HG03196 (cell line): ENCODE results near the gene ZNF133.
A peak's percentile ranks its signal among the peaks of the same experiment; 100 is the strongest.
"Not testable (repeated sequence)": the region's sequence is repeated elsewhere in the genome, so short reads cannot be mapped to it uniquely, and the experiment has no call there.

Experiments used
- ATAC-seq: cut with Tn5 transposase; IDR thresholded peaks from one replicate; pipeline ENCODE4 v1.9.1; 2021; ENCODE audit not compliant: unreplicated experiment

The ZNF133 gene

GRCh38 chr20:18287915-18288748, at the start of gene ZNF133:
TSS of gene ZNF133 (plus strand) at chr20:18288527. CDS start at chr20:18305687, 17,160 bp downstream.
- ATAC-seq, result peak; percentile 98

GRCh38 chr20:18240997-18241396, 47.3 kb upstream of the ZNF133 start:
- no peak for ATAC-seq

- ATAC-seq, result no peak
These were observed 44.5 kb upstream of the ZNF133 start for GRCh38 chr20:18243802-18244201.

GRCh38 chr20:18248545-18248944, 39.8 kb upstream of the ZNF133 start:
- ATAC-seq, result not testable (repeated sequence)

- no peak for ATAC-seq
These were observed 38.1 kb upstream of the ZNF133 start for GRCh38 chr20:18250217-18250616.

- ATAC-seq, result no peak
These were observed 35.5 kb upstream of the ZNF133 start for GRCh38 chr20:18252597-18253451.

GRCh38 chr20:18254615-18255014, 33.7 kb upstream of the ZNF133 start:
- no peak for ATAC-seq

- ATAC-seq, result no peak
These were observed 32.8 kb upstream of the ZNF133 start for GRCh38 chr20:18255526-18255925.

- no peak for ATAC-seq
These were observed 31.8 kb upstream of the ZNF133 start for GRCh38 chr20:18256440-18257090.

GRCh38 chr20:18258126-18258860, 30.0 kb upstream of the ZNF133 start:
- no peak for ATAC-seq

- no peak for ATAC-seq
These were observed 28.6 kb upstream of the ZNF133 start for GRCh38 chr20:18259730-18260129.

GRCh38 chr20:18263723-18264122, 24.6 kb upstream of the ZNF133 start:
- no peak for ATAC-seq

GRCh38 chr20:18265441-18265840, 22.9 kb upstream of the ZNF133 start:
- ATAC-seq, result no peak

- ATAC-seq, result no peak
These were observed 22.0 kb upstream of the ZNF133 start for GRCh38 chr20:18266282-18266681.

GRCh38 chr20:18267815-18268214, 20.5 kb upstream of the ZNF133 start:
- no peak for ATAC-seq

GRCh38 chr20:18271160-18271559, 17.2 kb upstream of the ZNF133 start:
- no peak for ATAC-seq

- ATAC-seq, result no peak
These were observed 15.9 kb upstream of the ZNF133 start for GRCh38 chr20:18272451-18272850.

- ATAC-seq, result no peak
These were observed 14.6 kb upstream of the ZNF133 start for GRCh38 chr20:18273738-18274137.

GRCh38 chr20:18275960-18276359, 12.4 kb upstream of the ZNF133 start:
- ATAC-seq, result not testable (repeated sequence)

GRCh38 chr20:18276821-18277220, 11.5 kb upstream of the ZNF133 start:
- no peak for ATAC-seq

- ATAC-seq, result no peak
These were observed 9.1 kb upstream of the ZNF133 start for GRCh38 chr20:18279242-18279641.
